ENCODE data around the gene PMS2. TPM values are rescaled to one million over a fixed set of nuclear protein-coding genes. Genes with fewer than 3 reads are reported as not detected.
"Not testable (repeated sequence)": the region's sequence is repeated elsewhere in the genome, so short reads cannot be mapped to it uniquely, and the experiment has no call there.

Gene PMS2
- total RNA-seq, 4 donors from 2014 or later, result 1.4 to 13.1 (median 10.6) TPM

- H3K9me3 ChIP-seq, result no peaks in the 10 kb centered on the region
- in situ Hi-C loops (cut with MboI; ENCODE audit: low pct_ligation_motif_present in 1 of 4, low pct_unique_long_range_greater_than_20kb in 1 of 4, low sequenced_read_pairs in 3 of 4), result no loop called here
- peaks cover 0 to 39% (median 26%) of the 10 kb centered on the region in 4 donors for H3K4me1 ChIP-seq
- no peak overlapping the region for H3K27ac ChIP-seq
- intact Hi-C loops (cut with DNase I; ENCODE audit: low total_unique reads), result no loop called here
- H3K36me3 ChIP-seq, result peaks cover 0 to 13% (median 4%) of the 10 kb centered on the region in 4 donors
- 72 to 100% methylated on average over 1 to 4 of the region's 4 CpGs for WGBS, 2 donors (ENCODE audit: low coverage in 1 of 2)
- H3K4me3 ChIP-seq, result no peak overlapping the region
- TF ChIP-seq POLR2AphosphoS5 (IDR thresholded peaks at IDR 0.05), result no peak
- TF ChIP-seq EP300 (IDR thresholded peaks at IDR 0.05; ENCODE audit: low read depth), result no peak
- TF ChIP-seq, protein P1, sequence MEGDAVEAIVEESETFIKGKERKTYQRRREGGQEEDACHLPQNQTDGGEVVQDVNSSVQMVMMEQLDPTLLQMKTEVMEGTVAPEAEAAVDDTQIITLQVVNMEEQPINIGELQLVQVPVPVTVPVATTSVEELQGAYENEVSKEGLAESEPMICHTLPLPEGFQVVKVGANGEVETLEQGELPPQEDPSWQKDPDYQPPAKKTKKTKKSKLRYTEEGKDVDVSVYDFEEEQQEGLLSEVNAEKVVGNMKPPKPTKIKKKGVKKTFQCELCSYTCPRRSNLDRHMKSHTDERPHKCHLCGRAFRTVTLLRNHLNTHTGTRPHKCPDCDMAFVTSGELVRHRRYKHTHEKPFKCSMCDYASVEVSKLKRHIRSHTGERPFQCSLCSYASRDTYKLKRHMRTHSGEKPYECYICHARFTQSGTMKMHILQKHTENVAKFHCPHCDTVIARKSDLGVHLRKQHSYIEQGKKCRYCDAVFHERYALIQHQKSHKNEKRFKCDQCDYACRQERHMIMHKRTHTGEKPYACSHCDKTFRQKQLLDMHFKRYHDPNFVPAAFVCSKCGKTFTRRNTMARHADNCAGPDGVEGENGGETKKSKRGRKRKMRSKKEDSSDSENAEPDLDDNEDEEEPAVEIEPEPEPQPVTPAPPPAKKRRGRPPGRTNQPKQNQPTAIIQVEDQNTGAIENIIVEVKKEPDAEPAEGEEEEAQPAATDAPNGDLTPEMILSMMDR (IDR thresholded peaks at IDR 0.05), result no peak
- TF ChIP-seq POLR2A (IDR thresholded peaks at IDR 0.05), result no peak
- no peaks in the 10 kb centered on the region for H3K27me3 ChIP-seq
- DNase-seq, result no peak
Measured at GRCh38 chr7:6007386-6007785, 1.5 kb downstream of the PMS2 start.

DNA sequence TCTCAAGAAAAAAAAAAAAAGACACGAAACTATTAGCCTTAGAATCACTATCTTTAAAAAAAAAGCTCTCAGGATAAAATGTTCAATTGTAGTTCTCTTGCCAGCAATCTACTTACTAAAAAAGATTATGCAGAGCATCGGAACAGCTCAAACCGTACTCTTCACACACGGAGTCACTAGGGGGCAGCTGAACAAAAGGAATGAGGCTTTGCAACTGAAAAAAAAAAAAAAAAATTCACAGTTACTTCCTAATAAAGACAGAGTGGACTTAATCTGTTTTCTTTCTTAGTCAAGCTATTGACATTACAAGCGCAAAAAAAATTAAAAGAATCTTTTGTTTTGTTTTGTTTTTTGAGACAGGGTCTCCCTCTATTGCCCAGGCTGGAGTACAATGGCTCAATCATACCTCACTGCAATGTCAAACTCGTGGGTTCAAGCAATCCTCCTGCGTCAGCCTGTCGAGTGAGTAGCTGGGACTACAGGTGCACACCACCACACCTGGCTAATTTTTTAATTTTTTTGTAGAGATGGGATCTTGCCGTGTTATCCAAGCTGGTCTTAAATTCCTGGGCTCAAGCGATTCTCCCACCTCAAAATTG lies 11.5 kb downstream of the PMS2 start:
- peak; percentile 58 for DNase-seq
- H3K36me3 ChIP-seq, result peaks cover 0 to 53% (median 14%) of the 10 kb centered on the region in 4 donors
- peak overlapping the region in 1 of 4 donors; percentile 52 for H3K27ac ChIP-seq
- H3K4me3 ChIP-seq, result no peak overlapping the region
- no peaks in the 10 kb centered on the region for H3K27me3 ChIP-seq
- in situ Hi-C loops (cut with MboI; ENCODE audit: low pct_ligation_motif_present in 1 of 4, low pct_unique_long_range_greater_than_20kb in 1 of 4, low sequenced_read_pairs in 3 of 4) (loop anchor here in 3 of 4 donors (10.0 to 25.0 kb wide), 4 partner anchors 117 to 337 kb away; no protein-coding TSS in a partner anchor), intact Hi-C loops (cut with DNase I; ENCODE audit: low total_unique reads) (no loop called here)
- peaks cover 0 to 5% (median 0%) of the 10 kb centered on the region in 4 donors for H3K4me1 ChIP-seq
- TF ChIP-seq POLR2A (IDR thresholded peaks at IDR 0.05) (no peak), EP300 (IDR thresholded peaks at IDR 0.05; ENCODE audit: low read depth) (no peak)
- TF ChIP-seq, protein P1 (IDR thresholded peaks at IDR 0.05), result peak; percentile 50 to 64 (median 60)
- H3K9me3 ChIP-seq, result no peaks in the 10 kb centered on the region
- WGBS, 2 donors (ENCODE audit: low coverage in 1 of 2), result 59 to 64% methylated on average over 6 to 10 of the region's 10 CpGs

DNA sequence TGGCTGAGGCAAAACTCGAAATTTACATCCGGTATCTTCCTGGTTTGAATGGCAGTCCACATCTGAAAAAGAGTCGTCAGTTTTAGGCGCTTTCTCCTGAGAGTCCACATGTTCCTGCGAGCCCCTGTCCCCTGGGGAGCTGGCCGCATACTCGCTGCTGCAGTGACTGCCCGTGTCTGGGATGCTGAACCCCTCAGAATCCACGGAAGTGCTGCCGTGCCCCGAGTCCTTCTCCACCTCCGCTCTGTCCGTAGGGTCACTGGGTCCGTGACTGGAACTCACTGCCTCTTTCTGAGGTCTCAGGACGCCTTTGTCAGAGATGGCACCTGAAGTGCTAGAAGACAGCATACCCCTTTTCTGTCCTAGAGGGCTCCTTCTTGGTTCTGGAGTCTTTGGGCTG lies 21.8 kb downstream of the PMS2 start:
- H3K27ac ChIP-seq; H3K9me3 ChIP-seq; H3K27me3 ChIP-seq; DNase-seq; H3K4me3 ChIP-seq; intact Hi-C loops (cut with DNase I; ENCODE audit: low total_unique reads); H3K4me1 ChIP-seq: not testable (repeated sequence)
- in situ Hi-C loops (cut with MboI; ENCODE audit: low pct_ligation_motif_present in 1 of 4, low pct_unique_long_range_greater_than_20kb in 1 of 4, low sequenced_read_pairs in 3 of 4), result loop anchor here in 2 of 4 donors (25.0 kb wide), 1 partner anchor 125 kb away; no protein-coding TSS in a partner anchor
- H3K36me3 ChIP-seq, result peaks cover 0 to 41% (median 4%) of the 10 kb centered on the region in 4 donors
- WGBS, 2 donors (ENCODE audit: low coverage in 1 of 2), result 90% methylated on average over 2 to 15 of the region's 15 CpGs

- H3K9me3 ChIP-seq; H3K27ac ChIP-seq; H3K27me3 ChIP-seq; H3K4me1 ChIP-seq; H3K4me3 ChIP-seq; DNase-seq; intact Hi-C loops (cut with DNase I; ENCODE audit: low total_unique reads); H3K36me3 ChIP-seq: not testable (repeated sequence)
- in situ Hi-C loops (cut with MboI; ENCODE audit: low pct_ligation_motif_present in 1 of 4, low pct_unique_long_range_greater_than_20kb in 1 of 4, low sequenced_read_pairs in 3 of 4), result loop anchor here in 2 of 4 donors (25.0 kb wide), 1 partner anchor 117 kb away; no protein-coding TSS in a partner anchor
- 83% methylated on average over 2 of the region's 12 CpGs; no CpG with 5 or more reads in 1 of the 2 donors for WGBS, 2 donors (ENCODE audit: low coverage in 1 of 2)
Measured at GRCh38 chr7:5979680-5980314, 29.1 kb downstream of the PMS2 start.

- H3K27me3 ChIP-seq; H3K36me3 ChIP-seq; in situ Hi-C loops (cut with MboI; ENCODE audit: low pct_ligation_motif_present in 1 of 4, low pct_unique_long_range_greater_than_20kb in 1 of 4, low sequenced_read_pairs in 3 of 4); DNase-seq; H3K27ac ChIP-seq; H3K4me1 ChIP-seq; intact Hi-C loops (cut with DNase I; ENCODE audit: low total_unique reads); H3K4me3 ChIP-seq; H3K9me3 ChIP-seq: not testable (repeated sequence)
- no CpG with 5 or more reads among the region's 8 CpGs for WGBS, 2 donors (ENCODE audit: low coverage in 1 of 2)
Measured at GRCh38 chr7:5973580-5973979, 35.3 kb downstream of the PMS2 start.

GRCh38 chr7:5970347-5970911 lies 38.4 kb downstream of the PMS2 start, which contains the start of gene RSPH10B:
RSPH10B (minus strand) TSS chr7:5970689; CDS start chr7:5967116, 3,573 bp downstream.
- H3K27me3 ChIP-seq; H3K4me3 ChIP-seq; H3K4me1 ChIP-seq; H3K9me3 ChIP-seq; H3K27ac ChIP-seq; DNase-seq; in situ Hi-C loops (cut with MboI; ENCODE audit: low pct_ligation_motif_present in 1 of 4, low pct_unique_long_range_greater_than_20kb in 1 of 4, low sequenced_read_pairs in 3 of 4); H3K36me3 ChIP-seq; intact Hi-C loops (cut with DNase I; ENCODE audit: low total_unique reads): not testable (repeated sequence)
- WGBS, 2 donors (ENCODE audit: low coverage in 1 of 2), result no CpG with 5 or more reads among the region's 43 CpGs

DNA sequence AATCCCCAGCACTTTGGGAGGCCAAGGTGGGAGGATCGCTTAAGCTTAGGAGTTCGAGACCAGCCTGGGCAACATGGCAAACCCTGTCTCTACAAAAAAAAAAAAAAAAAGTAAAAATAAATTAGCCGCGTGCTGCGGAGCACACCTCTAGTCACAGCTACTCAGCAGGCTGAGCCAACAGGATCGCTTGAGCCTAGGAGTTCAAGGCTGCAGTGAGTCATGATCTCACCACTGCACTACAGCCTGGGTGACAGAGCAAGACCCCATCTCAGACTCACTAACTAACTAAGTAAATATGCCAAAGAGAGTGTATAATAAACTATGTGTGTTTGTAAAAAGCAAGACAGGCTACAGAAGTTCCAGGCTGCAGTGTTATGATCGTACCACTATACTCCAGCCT lies 45.0 kb downstream of the PMS2 start:
- H3K27me3 ChIP-seq; intact Hi-C loops (cut with DNase I; ENCODE audit: low total_unique reads); H3K4me3 ChIP-seq; H3K4me1 ChIP-seq; in situ Hi-C loops (cut with MboI; ENCODE audit: low pct_ligation_motif_present in 1 of 4, low pct_unique_long_range_greater_than_20kb in 1 of 4, low sequenced_read_pairs in 3 of 4); DNase-seq; H3K9me3 ChIP-seq; H3K27ac ChIP-seq; H3K36me3 ChIP-seq: not testable (repeated sequence)
- WGBS, 2 donors (ENCODE audit: low coverage in 1 of 2), result 80% methylated on average over 4 of the region's 7 CpGs; no CpG with 5 or more reads in 1 of the 2 donors

DNA sequence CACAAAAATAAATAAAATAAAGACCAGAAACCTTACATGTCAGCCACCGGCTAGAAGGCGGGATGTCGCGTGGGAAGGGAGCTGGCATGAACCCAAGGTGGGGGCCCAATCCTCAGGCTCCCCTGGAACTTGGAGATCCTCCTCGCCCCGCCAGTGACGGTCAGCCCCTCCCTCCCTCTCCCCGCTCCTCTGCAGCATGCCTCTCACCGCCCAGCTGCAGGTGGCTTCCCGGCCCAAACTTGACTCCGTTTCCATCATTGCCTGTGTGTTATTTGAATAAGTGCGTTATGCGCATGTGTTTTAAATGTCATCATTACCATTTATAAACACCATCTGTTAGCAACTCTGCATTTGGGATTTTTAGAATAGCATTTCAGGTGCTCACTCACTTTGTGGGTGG lies 45.6 kb downstream of the PMS2 start:
- DNase-seq; H3K36me3 ChIP-seq; H3K27me3 ChIP-seq; H3K27ac ChIP-seq; in situ Hi-C loops (cut with MboI; ENCODE audit: low pct_ligation_motif_present in 1 of 4, low pct_unique_long_range_greater_than_20kb in 1 of 4, low sequenced_read_pairs in 3 of 4); intact Hi-C loops (cut with DNase I; ENCODE audit: low total_unique reads); H3K4me1 ChIP-seq; H3K9me3 ChIP-seq; H3K4me3 ChIP-seq: not testable (repeated sequence)
- 85% methylated on average over 4 of the region's 13 CpGs; no CpG with 5 or more reads in 1 of the 2 donors for WGBS, 2 donors (ENCODE audit: low coverage in 1 of 2)
